NCI-H2227 (cell line): ENCODE data around the gene HIPK2.

Source experiments
- DNase-seq: peaks from one replicate; lab custom pipeline; 2025; ENCODE audit not compliant: unreplicated experiment; lab: John Stamatoyannopoulos, UW

HIPK2 gene

DNA sequence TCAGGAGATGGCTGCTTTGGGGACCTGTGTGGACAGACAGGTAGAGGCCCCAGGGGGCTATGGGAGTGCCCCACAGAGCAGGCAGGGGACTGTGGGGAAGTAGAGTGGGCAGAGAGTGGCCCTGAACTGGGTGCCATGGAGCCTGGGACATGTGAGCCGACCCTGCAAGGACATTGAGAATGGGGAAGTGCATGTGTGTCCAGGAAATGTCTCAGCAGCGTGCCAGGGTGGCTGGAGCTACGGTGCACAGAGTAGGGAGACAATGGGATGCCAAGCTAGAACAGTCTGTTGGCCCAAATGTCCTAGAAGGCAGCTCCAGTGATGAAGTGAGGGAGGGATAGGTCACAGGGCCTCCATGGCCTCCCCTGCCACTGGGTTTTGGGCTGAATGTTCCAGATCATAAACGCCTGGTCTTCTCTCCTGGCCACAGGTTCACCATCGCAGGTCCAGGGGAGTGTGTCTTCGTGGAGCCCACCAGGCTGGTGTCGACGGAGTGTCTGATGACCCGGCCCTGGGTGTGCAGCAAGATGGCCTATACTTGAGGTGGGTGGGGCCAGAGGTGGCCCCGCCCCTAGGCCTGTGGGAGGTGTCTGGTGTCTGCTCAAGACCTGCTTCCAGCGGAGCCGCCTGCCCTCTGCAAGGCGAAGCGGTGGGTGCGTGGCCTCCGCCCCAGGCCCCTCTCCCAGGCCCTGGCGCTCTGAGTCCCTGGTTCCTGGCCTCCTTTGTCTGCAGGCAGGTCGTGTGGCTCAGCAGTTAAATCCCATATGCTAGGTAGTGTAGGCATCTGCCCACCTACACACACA, 233.8 kb downstream of the HIPK2 start:
- DNase-seq = no peak

DNA sequence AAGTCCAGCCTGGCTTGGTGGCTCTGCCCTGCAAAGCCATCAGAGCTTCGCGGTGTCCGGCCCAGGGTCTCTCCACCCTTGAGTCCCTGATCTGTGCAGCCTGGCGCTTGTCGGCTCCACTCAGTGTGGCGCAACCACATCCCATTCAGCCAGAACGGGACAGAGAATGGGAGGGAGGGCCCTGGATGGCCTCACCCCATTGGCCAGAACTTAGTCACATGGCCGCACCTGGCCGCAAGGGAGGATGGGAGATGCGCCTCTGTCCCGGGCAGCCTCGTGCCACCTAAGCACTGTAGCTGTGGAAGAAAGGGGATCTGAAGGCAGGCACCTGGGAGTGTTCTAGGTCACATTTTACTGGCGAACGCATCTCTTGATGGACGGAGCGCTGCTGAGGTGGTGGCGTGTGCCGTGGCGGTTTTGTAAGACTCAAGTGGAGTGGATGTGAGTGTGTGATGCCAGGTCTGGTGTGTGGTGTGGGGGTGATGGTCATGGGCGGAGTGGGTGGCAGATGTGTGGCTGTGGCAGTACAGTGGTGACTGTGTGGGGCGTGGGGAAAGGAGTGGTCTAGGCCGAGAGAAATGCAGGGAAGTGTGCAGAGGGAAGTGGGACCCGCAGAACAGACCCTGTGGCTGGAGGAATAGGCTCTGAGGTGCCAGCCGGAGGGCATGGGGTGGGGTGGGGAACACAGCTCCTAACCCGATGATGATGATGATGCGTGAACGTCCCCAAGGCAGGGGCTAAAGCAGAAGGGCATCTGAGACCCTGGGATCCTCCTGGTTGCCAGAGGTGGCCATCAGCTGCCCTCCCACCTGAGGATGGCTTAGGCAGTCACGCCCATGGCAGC, 235.3 kb downstream of the HIPK2 start:
- DNase-seq = no peak

DNA sequence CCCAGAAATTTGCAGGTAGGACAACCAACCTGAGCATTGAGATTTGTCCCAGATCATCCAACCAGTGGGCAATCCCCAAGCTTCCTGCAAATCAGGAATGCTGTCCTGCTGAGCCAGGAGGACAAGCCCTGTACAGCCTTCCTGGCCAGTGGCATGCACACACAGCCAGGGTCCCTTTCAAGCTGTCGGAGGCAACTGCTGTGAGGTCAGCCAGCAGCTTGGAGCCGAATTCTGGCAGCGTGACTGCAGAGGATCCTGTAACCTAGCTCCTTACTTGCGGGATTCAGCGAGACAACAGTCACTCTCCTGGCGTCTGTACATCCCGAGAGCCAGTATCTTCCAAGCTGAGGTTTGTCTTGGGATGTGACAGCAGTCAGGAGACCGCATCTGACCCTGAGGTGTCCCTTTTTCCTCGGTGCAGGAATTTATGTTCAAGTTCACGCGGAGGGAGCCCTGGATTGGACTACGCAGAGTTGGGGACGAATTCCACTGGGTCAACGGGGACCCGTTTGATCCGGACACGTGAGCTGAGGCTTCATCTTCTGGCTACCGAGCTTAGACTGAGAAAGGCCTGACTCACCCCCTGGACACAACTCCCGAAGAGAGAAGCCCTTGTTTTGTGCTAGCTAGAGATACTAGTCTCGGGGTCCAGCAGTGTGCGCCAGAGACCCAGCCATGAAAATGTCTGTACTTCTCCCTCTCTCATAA, 236.0 kb downstream of the HIPK2 start:
- no peak for DNase-seq

DNA sequence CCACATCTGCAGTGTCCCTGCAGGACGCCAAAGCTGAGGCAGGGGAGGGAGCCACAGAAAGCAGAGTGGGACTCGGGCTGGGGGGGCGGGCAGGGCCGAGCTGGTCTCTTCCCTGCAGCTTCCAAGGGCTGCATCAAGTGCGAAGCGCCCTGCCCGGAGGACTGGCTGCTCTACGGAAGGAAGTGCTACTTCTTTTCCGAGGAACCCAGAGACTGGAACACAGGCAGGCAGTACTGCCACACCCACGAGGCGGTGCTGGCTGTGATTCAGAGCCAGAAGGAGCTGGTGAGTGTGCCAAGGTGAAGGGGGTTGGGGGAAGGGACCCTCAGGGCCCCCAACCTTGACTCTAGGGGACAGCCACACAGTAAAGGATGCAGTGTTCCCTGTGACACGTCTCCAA, 237.6 kb downstream of the HIPK2 start:
- no peak for DNase-seq

DNA sequence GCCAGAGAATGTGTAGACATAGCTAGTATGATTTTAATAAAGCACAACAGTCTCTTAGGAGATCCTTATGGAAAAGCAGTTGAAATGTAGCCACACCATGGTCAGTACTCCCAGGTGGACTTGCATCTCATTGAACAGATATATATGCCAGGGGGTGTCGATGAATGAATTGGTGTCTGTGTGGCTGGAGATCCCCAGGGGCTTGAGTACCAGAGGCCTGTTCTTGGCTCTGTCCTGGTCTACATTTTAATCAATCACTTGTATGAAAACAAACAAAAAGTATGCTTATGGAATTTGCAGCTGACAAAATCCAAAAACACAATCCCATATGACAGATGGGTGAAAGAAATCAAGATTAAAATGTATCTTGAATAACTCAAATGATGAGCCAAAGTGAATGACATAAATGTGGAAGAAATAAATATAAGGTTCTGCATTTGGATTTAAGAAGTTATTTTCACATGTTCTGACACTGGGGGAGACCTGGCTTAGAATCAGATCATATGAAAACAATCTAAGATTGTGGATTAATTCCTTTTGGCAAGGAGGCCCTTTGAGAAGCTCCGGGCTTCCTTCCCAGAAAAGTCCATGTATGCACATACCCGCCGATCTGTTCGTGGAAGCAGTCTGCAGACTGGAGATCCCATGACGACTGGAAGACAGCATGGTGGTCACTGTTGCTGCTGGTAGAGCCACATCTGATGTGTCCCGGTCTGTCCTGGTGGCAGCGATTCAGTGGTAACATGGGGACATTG, 238.7 kb downstream of the HIPK2 start:
- DNase-seq = no peak

DNA sequence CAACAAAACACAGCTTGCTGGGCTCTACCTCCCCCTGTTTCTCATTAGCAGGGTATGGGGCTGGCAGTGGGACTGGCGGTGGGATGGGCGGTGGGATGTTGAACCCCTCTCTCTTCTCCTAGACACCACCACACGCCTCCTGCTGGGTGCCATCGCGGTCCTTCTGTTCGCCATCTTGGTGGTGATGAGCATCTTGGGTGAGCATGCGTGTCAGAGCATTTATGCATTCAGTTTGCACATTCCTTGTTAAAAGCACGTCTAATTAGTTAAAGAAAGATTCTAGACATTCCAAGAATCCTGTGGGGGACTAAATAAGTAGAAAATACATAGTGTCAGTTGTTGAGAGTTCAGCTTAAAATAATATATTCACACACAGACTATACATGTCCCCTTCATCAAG, 241.6 kb downstream of the HIPK2 start:
- no peak for DNase-seq

DNA sequence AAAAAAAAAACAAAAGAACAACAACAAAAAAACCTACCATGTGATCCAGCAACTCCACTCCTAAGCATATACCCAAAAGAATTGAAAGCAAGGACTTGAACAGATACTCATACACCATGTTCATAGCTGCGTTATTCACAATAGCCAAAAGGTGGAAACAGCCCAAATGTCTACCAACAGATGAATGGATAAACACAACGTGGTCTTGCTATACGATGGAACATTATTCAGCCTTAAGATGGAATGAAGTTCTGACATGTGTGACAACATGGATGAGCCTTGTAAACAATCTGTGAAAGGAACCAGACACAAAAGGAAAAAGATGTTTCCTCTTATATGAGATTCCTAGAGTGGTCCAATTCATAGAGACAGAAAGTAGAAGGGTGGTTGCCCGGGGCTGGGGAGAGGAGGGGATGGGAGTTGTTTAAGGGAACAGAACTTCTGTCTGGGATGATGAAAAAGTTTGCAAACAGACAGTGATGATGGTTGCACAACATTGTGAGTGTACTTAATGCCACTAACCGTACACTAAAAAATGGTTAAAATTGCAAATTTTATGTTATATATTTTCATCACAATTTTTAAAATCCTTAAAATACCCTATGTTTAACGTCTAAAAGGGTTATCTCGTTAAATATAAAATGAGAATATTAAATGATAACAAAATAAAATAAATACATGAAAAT, 242.7 kb downstream of the HIPK2 start:
- no peak for DNase-seq

DNA sequence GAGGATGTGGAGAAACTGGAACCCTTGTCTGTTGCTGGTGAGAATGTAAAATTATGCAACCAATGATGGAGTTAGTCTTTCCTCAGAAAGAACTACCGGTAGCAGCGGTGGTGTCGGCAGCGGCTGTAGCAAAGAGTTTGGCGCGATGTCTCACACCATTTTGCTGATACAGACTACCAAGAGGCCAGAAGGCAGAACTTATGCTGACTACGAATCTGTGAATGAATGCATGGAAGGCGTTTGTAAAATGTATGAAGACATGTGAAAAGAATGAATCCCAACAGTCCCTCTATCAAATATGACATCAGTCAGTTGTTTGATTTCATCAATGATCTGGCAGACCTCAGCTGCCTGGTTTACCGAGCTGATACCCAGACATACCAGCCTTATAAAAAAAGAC, 243.7 kb downstream of the HIPK2 start:
- DNase-seq = no peak

DNA sequence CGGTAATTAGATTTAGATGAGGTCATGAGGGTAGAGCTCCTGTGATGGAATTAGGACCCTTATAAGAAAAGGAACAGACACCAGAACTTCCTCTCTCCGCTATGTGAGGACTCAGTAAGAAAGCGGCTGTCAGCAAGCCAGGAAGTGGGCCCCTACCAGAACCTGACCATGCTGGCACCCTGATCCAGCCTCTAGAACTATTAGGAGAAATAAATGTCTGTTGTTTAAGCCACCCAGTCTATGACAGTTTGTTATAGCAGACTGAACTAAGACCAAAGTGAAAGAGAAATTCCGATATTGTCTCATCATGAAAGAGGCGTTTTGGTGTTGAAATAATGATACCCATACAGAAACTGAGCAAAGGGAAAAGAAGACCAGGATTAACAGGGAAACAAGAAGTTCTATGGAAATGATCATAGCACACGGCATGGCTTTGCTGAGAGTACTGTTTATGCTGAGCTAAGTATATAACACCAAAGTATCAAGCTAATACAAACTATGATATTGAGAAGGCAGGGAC, 245.1 kb downstream of the HIPK2 start:
- DNase-seq = no peak

DNA sequence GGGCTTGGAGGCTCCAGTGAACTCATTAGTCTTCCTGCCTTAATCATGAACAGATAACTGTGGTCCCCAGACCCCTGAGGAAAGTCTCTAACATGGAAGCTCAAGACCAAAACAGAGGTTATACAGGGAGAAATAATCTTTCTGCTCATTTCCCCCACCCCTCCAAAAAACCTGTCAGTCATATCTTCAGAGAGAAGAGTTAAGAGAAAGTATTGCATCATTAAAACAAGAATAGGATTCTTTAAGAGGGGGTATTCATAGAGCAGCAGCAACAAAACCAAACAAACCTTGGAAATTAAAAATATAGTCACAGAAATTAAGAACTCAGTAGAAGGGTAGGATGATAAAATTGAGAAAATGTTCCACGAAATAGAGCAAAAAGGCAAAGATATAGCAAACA, 246.7 kb downstream of the HIPK2 start:
- DNase-seq = no peak

DNA sequence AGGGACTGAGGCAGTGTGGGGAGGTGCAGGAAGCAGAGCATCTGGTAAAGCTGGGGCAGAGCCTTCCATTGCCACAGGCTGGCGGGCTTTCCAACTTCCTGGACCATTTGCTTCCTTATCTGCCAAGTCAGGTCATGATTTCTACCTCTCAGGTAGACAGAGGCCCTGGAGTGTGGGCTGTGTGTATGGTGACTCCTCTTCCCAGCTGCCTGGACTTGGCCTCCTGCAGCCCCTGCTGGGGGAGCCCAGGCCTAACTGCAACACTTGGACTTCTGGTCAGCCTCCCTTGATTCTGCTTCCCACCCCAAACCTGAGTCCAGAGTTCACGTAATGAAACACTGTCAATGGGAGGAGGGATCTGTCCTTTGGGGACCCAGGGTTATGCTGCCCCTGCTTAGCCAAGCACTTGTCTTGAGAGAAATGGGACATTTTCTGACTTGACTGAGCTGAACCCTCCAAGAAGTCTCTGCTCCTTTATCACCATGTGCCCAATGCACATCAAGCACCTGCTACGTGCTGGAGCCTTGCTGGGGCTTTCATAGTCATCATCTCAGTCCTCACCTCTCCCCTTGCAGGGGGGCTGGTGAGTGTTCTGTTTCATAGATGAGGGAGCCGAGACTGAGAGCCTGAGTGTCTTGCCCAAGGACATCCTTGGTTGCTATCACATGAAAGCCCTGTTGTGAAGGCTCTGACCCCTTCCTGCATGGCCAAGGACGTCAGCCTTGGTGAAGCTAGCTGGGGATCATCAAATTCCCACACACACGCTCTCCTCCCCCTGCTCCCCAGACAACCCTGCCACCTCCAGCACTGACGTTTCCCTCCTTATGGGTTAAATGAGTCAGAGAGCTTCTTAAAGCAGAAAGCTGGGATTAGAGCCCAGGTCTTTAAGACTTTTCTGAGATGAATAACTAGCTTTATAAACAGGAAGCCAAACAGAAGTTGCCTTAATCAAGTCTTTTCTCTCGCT, 250.9 kb downstream of the HIPK2 start:
- no peak for DNase-seq

DNA sequence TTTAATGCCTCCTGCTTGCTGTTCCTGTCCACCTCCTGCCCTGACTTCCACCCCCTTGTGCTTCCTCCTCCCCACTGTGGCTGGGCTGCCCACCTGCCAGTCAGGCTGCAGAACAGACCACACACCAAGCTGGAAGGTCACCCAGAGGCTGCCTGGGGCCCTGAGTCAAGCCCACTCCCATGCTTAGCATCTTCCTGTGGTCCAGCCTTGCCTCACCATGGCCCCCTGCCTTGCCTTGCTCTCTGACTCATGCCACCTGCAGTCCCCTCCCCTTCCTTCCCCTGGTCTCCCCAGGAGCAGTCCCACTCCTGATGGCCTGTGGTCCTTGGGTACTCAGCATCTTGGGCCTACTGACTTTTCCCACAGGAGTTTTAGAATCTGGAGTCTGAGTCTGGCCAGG, 252.0 kb downstream of the HIPK2 start:
- no peak for DNase-seq

DNA sequence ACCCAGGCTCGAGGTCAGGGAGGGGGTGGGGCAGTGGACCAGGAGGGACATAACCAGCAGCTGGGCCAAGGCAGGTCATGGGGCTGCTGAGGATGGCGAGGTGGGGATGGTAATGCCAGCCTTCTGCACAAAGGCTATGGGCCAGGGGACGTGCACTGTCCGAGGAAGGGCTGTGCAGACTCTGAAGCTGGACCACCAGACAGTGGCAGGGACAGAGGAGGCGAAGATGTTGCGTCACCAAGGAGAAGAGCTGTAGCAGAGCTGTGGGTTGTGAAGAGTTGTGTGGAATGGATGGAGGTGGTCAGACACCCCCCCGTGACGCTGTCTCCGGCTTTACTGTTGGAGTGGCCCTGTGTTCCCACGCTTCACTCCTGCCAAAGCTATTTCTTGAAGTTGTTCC, 252.6 kb downstream of the HIPK2 start:
- DNase-seq = no peak

DNA sequence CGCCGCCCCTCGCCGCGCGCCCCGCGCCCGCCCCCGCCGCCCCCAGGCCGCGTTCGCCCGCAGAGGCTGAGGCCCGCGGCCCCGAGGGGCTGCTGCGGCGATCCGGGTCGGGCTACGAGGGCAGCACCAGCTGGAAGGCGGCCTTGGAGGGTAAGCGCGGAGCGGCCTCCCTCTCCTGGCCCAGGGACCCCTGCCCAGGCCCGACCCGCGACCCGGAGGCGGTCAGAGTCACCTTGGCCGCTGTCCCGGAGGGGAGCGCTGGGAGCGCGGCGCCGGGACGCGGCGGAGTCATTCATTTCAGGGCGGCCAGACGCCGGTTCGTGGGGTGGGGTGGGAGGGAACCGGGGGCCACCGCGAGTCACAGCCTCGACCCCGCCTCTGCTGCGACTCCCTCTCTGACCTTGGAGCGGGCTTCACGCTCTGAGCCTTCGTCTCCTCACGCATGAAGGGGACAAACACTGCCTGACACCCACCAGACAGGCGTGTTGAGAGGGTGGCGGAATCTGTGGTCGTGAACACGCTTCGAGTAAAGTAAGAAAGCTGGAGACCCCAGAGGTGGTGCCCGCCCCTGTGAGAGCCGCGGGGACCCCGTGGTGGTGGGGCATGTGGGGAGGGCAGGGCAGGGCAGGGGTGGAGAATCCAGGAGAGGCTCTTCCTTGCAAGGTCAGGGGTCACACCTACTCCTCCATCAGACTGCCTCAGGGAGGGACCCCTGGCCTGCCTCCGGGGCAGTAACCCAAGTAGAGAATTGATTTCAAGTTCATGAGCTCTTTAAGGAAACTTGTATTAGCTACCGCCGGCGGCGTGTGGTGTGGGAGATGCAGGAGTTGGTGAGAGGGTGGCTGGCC, 253.6 kb downstream of the HIPK2 start:
- DNase-seq = no peak

DNA sequence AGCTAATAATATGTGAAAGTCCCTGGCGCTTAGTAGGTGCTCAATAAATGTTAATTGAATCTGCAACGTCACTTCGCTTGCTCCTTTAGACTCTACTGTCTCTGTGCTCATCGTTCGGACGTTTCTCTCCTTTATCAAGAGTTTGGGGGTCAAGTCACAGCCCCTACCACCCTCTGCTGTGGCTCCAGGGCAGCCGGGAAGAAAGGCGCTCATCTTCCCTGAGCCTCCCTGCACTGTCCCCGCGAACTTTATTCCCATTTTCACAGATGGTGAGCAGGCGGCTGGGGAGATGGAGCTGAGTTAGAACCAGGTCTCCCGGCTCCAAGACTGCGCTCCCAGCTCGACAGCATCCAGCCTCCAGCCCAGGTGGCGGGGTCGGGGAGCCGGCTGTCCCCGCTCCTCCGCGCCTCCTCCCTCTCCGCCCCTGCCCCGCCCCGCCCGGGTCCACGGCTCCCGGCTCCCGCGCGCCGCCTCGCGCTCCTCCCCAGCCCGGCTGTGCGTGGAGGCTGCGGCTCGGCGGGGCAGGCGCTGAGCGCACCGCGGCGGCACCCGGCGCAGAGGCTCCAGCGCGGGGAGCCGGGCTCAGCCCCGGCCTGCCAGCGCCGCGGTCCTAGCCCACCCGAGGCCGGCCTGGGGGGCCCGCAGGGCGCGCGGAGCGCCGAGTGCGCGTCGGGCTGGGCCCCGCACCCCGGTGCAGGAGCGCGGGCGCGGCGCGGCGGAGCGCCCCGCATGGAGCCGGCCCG, 254.4 kb downstream of the HIPK2 start, which contains the start of gene CLEC2L:
Gene CLEC2L, plus strand, starts transcription at position 487 of the 743 bp plus-strand sequence. Its CDS starts 243 bp downstream, at position 730.
- peak; percentile 61 for DNase-seq

DNA sequence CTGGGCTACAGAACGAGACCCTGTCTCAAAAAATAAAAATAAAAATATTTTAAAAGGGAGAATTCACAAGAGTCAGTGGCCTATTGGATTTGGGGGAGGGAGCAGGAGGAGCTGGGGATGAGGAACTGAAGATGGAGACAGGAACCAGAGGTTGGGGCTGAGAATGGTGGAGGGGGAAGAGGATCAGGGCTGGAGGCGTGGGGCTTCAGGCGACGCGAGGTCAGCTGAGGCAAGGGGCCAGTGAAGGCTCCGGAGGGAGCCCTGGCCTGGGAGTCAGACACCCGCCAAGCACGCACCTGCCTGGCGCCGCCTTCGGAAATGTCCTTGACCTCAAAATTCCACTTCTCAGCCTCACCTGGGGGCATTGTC, 255.0 kb downstream of the HIPK2 start:
- no peak for DNase-seq

DNA sequence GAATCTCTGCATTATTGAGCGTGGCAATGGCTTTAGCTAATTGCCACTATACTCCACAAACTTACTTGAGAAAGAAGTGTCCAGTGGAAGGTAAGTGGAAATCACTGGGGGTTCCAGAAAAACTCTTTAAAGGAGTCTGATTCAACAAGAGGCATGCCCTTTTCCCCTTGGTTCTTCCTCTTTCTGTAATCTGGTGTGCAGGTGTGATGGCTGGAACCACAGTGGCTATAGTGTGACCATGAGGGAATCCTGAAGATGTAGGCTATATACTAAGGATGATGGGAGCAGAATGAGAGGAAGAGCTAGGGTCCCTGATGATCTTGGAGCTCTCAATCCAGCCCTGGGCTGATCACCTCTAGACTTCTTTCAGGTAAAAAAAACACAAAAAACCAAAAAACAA, 256.4 kb downstream of the HIPK2 start:
- DNase-seq = no peak
